GM23338 (cell line): ENCODE measurements around the gene BEGAIN. TPM values are rescaled to one million over a fixed set of nuclear protein-coding genes. Genes with fewer than 3 reads are reported as not detected.

ENCODE experiments used
- ATAC-seq: fragments of 200-7000 bp; cut with Tn5 transposase; 3 replicates; pipeline ENCODE4 v1.9.1; 2020
- DNase-seq: peaks from one replicate; pipeline ENCODE4 v3.0.0-alpha.2; 2015; ENCODE audit warnings: low spot score
- H2AFZ ChIP-seq: fragments of 200-600 bp; sonication (generic); 2 replicates; pipeline ENCODE4 v1.8.0; 2016; ENCODE audit warnings: antibody characterized with exemption, mild to moderate bottlenecking, moderate library complexity
- H3F3A ChIP-seq: fragments of 200-600 bp; sonication (generic); replicated peaks from 2 replicates; pipeline ENCODE4 v1.8.0; 2017; ENCODE audit warnings: antibody characterized with exemption, mixed run types, low read depth
- H3K27ac ChIP-seq: fragments of 200-600 bp; sonication (generic); 2 replicates; pipeline ENCODE4 v1.6.1; 2016; ENCODE audit warnings: low read depth
- H3K27me3 ChIP-seq: fragments of 200-600 bp; sonication (generic); 2 replicates; pipeline ENCODE4 v1.8.0; 2016; ENCODE audit warnings: mild to moderate bottlenecking, mixed run types, moderate library complexity; ENCODE audit not compliant: insufficient read depth
- H3K36me3 ChIP-seq: fragments of 200-600 bp; sonication (generic); 2 replicates; pipeline ENCODE4 v1.8.0; 2016; ENCODE audit warnings: mild to moderate bottlenecking; ENCODE audit not compliant: insufficient read depth
- H3K4me1 ChIP-seq: fragments of 200-600 bp; sonication (generic); 2 replicates; pipeline ENCODE4 v1.8.0; 2016; ENCODE audit warnings: mild to moderate bottlenecking, moderate library complexity; ENCODE audit not compliant: insufficient read depth
- H3K4me2 ChIP-seq: fragments of 200-600 bp; sonication (generic); 2 replicates; pipeline ENCODE4 v1.7.1; 2017; ENCODE audit warnings: mixed run types
- H3K4me3 ChIP-seq: fragments of 200-600 bp; sonication (generic); 2 replicates; pipeline ENCODE4 v1.6.1; 2016; ENCODE audit warnings: mixed run types
- H3K79me2 ChIP-seq: fragments of 200-600 bp; sonication (generic); replicated peaks from 2 replicates; pipeline ENCODE4 v1.8.0; 2017; ENCODE audit warnings: mild to moderate bottlenecking; ENCODE audit not compliant: insufficient read depth
- H3K9me2 ChIP-seq: fragments of 200-600 bp; sonication (generic); 2 replicates; pipeline ENCODE4 v1.8.0; 2017; ENCODE audit not compliant: insufficient read depth
- H4K20me1 ChIP-seq: fragments of 200-600 bp; sonication (generic); replicated peaks from 2 replicates; pipeline ENCODE4 v1.8.0; 2017; ENCODE audit warnings: mild to moderate bottlenecking; ENCODE audit not compliant: insufficient read depth
- H3K27ac Mint-ChIP-seq: 2 replicates; pipeline ENCODE4 v1.8.0; 2020; ENCODE audit warnings: inconsistent platforms, mild to moderate bottlenecking, moderate library complexity, mixed read lengths
- H3K27me3 Mint-ChIP-seq: 3 replicates; pipeline ENCODE4 v1.8.0; 2022; ENCODE audit warnings: low read depth, mild to moderate bottlenecking, moderate library complexity, mixed read lengths, inconsistent platforms; ENCODE audit not compliant: insufficient read depth, poor library complexity
- H3K36me3 Mint-ChIP-seq: 3 replicates; pipeline ENCODE4 v1.8.0; 2021; ENCODE audit warnings: low read depth, mild to moderate bottlenecking, inconsistent platforms, moderate library complexity, mixed read lengths
- H3K4me1 Mint-ChIP-seq: 3 replicates; pipeline ENCODE4 v1.8.0; 2020; ENCODE audit warnings: mild to moderate bottlenecking, inconsistent platforms, mixed read lengths
- H3K4me3 Mint-ChIP-seq: 3 replicates; pipeline ENCODE4 v1.8.0; 2021; ENCODE audit warnings: moderate library complexity, mild to moderate bottlenecking, inconsistent platforms, mixed read lengths
- H3K9me3 Mint-ChIP-seq: 3 replicates; pipeline ENCODE4 v1.8.0; 2020; ENCODE audit warnings: moderate library complexity, mild to moderate bottlenecking, inconsistent platforms, mixed read lengths
- CREB1 ChIP-seq: fragments of 250-450 bp; sonication (Bioruptor Pico); IDR thresholded peaks from 2 replicates; pipeline ENCODE4 v1.5.0; 2020; ENCODE audit warnings: low read depth, mild to moderate bottlenecking, moderate library complexity
- CTCF ChIP-seq, 2 experiments: fragments of 200-600 bp in 1 of 2; sonication (generic) in 1 of 2; conservative IDR thresholded peaks; 2 replicates each; pipeline versions ENCODE4 v1.5.1 to v1.6.1; 2016 to 2017; ENCODE audit warnings: antibody characterized with exemption in 2 of 2, low read depth in 2 of 2, mild to moderate bottlenecking in 2 of 2, moderate library complexity in 1 of 2
- ETS1 ChIP-seq: IDR thresholded peaks from 2 replicates; pipeline ENCODE4 v1.6.1; 2016; ENCODE audit warnings: antibody characterized with exemption
- EZH2 ChIP-seq: fragments of 200-600 bp; sonication (generic); IDR thresholded peaks from one replicate; pipeline ENCODE4 v1.8.0; 2017; ENCODE audit warnings: antibody characterized with exemption, mild to moderate bottlenecking, low read depth; ENCODE audit not compliant: unreplicated experiment
- EZH2phosphoT487 ChIP-seq: fragments of 200-600 bp; sonication (generic); IDR thresholded peaks from one replicate; pipeline ENCODE4 v1.8.1; 2018; ENCODE audit warnings: antibody characterized with exemption; ENCODE audit not compliant: unreplicated experiment
- JUNB ChIP-seq: IDR thresholded peaks from one replicate; pipeline ENCODE4 v1.6.1; 2016; ENCODE audit warnings: antibody characterized with exemption; ENCODE audit not compliant: unreplicated experiment
- NANOG ChIP-seq: IDR thresholded peaks from 2 replicates; pipeline ENCODE4 v1.6.1; 2016; ENCODE audit warnings: antibody characterized with exemption, borderline replicate concordance
- POLR2AphosphoS5 ChIP-seq: IDR thresholded peaks from 2 replicates; pipeline ENCODE4 v1.6.1; 2016; ENCODE audit warnings: antibody characterized with exemption, low read depth
- REST ChIP-seq: IDR thresholded peaks from one replicate; pipeline ENCODE4 v1.6.1; 2018; ENCODE audit warnings: antibody characterized with exemption; ENCODE audit not compliant: unreplicated experiment
- STAT1 ChIP-seq: IDR thresholded peaks from one replicate; pipeline ENCODE4 v1.6.1; 2016; ENCODE audit warnings: antibody characterized with exemption; ENCODE audit not compliant: unreplicated experiment
- ZNF114 ChIP-seq: fragments of 250-450 bp; sonication (Bioruptor Pico); IDR thresholded peaks from 2 replicates; pipeline ENCODE4 v1.5.0; 2020; ENCODE audit warnings: mild to moderate bottlenecking, moderate library complexity
- ZNF331 ChIP-seq: fragments of 250-450 bp; sonication (Bioruptor Pico); IDR thresholded peaks from 2 replicates; pipeline ENCODE4 v1.5.0; 2020; ENCODE audit warnings: low read depth, mild to moderate bottlenecking, moderate library complexity
- ZNF462 ChIP-seq: fragments of 250-450 bp; sonication (Bioruptor Pico); IDR thresholded peaks from 2 replicates; pipeline ENCODE4 v1.5.0; 2020; ENCODE audit warnings: mild to moderate bottlenecking, moderate library complexity
- polyA plus RNA-seq: library from polyadenylated mRNA; unstranded; fragments of >200 nt; fragmentation: Nextera tagmentation; extraction: Ambion mirVana; gene quantifications from 2 replicates; pipeline ENCODE4 v1.2.1, GENCODE V29; 2016
- total RNA-seq: library from RNA; depleted of rRNA; stranded (reverse); fragments of >200 nt; shearing (Covaris generic); gene quantifications from 2 replicates; pipeline ENCODE4 v1.2.3, GENCODE V29; 2014

The BEGAIN gene
- total and polyA plus RNA-seq, 2 experiments from 2014 or later = 0.60 to 2.4 TPM

- Histone ChIP-seq H4K20me1 (no peaks in the 10 kb centered on the region), H3K4me2 (no peak overlapping the region), H2AFZ (no peak overlapping the region), H3K27me3 (no peaks in the 10 kb centered on the region), H3K4me1 (peaks cover 10% of the 10 kb centered on the region; the same call in 1 of the 2 replicates), H3K79me2 (no peaks in the 10 kb centered on the region), H3K27ac (no peak overlapping the region), H3F3A (no peaks in the 10 kb centered on the region), H3K4me3 (no peak overlapping the region), H3K36me3 (no peaks in the 10 kb centered on the region), H3K9me2 (no peaks in the 10 kb centered on the region)
- ATAC-seq (peak; percentile 4; the same call in 1 of the 3 replicates), DNase-seq (no peak)
- Mint-ChIP-seq H3K4me3 (no peak overlapping the region), H3K36me3 (no peaks in the 10 kb centered on the region), H3K4me1 (peaks cover 24% of the 10 kb centered on the region), H3K27me3 (peaks cover 11% of the 10 kb centered on the region), H3K9me3 (no peaks in the 10 kb centered on the region), H3K27ac (no peak overlapping the region)
- TF ChIP-seq NANOG = no peak
- no peak for TF ChIP-seq EZH2phosphoT487
- no peak for TF ChIP-seq POLR2AphosphoS5
- TF ChIP-seq JUNB = no peak
- TF ChIP-seq ZNF114 (CRISPR knock-in tag) = no peak
- TF ChIP-seq CREB1 (CRISPR knock-in tag) = no peak
- TF ChIP-seq STAT1 = no peak
- TF ChIP-seq ZNF462 = no peak
- no peak for TF ChIP-seq REST
- no peak for TF ChIP-seq CTCF (conservative IDR thresholded peaks at IDR 0.05; ENCODE audit: low read depth in 2 of 2)
- no peak for TF ChIP-seq ZNF331 (CRISPR knock-in tag)
- TF ChIP-seq ETS1 = no peak
- no peak for TF ChIP-seq EZH2
Observed at GRCh38 chr14:100556936-100557505, 30.2 kb downstream of the BEGAIN start.
